Ramos (cell line): Measurements from ENCODE around the gene MAPK11.

Experiments
- in situ Hi-C: fragments of 300-500 bp; cut with MboI; formaldehyde crosslinking; loops from one replicate; pipeline ENCODE4 v1.14.3; 2022; ENCODE audit warnings: low sequenced_read_pairs; ENCODE audit not compliant: unreplicated experiment

Gene MAPK11

DNA sequence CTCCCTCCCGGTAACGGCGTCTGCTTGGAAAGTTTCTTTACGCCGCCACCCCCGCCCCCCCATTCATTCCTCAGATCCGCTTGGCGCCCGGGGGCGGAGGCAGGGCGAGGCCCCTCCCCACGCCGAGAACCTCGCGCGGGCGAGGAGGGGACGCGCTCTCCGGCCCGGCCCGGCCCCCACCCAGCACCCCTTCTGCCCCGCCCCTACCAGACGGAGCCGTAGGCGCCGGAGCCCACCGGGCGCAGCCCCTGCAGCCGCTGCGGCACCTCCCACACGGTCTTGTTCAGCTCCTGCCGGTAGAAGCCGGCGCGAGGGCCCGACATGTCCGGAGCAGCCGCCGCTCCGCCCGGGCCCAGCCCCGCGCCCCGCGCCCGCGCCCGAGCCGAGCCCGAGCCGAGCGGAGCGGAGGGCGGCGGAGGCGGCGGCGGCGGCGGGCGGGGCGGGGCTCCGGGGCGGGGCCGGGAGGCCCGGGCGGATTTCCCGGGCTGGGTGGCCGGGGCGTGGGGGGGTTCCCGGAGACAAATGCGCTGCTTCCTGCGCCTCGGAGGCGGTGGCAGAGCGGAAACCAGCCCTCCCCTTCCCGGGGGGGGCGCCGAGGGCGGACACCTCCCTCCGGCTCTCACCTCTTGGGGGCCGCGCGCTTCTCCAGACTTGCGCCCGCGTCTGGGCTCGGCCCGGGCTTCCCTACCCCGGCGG is at the start of gene MAPK11:
Gene MAPK11, minus strand, starts transcription at position 411 of the 696 bp plus-strand sequence. Its CDS starts 88 bp downstream, at position 323.
- in situ Hi-C loops: no loop called here

GRCh38 chr22:50319503-50319951 is 49.3 kb upstream of the MAPK11 start:
- in situ Hi-C loops: no loop called here

DNA sequence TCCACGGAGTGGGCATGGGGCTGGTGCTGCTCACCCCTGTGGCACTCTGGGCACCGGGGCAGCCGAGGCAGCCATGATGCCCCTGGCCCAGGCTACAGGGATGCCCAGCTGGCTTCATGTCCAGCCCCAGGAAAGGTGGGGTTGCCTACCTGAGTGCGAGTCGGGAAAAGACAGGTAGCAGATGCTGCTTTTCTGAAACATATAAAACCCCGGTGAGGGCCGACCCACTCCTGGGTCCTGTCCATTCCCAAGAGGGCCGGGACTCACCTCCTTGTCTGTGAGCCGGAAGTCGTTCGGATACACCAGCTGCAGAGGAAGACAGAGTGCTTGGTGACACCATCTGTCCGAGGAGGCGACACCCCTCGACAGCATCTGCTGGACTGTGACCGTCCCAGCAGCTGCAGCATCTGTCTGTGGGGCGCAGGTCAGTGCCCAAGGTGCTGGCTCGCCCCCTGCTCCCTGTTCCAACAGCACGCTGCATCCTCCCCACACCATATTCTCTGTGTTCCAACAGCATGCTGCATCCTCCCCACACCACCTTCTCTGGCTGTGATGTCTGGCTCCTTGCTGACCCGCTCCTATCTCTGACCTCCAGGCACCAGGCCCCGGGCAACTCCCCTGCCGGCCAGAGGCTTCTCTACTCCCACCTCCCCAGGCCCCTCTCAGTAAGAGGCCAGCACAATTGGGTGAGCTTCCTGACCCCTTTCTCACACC is 48.7 kb upstream of the MAPK11 start:
- in situ Hi-C loops: no loop called here

DNA sequence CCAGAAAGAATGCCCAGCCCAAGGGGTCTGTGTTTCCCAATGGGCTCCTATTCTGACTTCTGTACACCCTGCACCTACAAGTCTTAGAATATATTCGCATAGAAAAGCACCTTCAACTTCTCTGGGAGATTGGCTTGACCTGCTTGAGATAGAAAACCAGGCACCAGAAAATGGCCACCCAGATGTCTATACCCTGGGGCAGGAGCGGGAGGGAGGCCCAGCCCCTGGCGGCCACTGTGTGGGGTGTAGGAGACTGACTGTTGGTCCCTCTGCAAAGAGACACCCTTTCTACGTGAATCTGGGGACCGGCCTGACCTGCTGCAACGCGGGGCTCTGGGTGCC is 48.1 kb upstream of the MAPK11 start:
- in situ Hi-C loops: no loop called here

GRCh38 chr22:50317674-50318073 is 47.5 kb upstream of the MAPK11 start:
- in situ Hi-C loops: no loop called here

- in situ Hi-C loops: no loop called here
Observed at GRCh38 chr22:50317178-50317577, 47.0 kb upstream of the MAPK11 start.

DNA sequence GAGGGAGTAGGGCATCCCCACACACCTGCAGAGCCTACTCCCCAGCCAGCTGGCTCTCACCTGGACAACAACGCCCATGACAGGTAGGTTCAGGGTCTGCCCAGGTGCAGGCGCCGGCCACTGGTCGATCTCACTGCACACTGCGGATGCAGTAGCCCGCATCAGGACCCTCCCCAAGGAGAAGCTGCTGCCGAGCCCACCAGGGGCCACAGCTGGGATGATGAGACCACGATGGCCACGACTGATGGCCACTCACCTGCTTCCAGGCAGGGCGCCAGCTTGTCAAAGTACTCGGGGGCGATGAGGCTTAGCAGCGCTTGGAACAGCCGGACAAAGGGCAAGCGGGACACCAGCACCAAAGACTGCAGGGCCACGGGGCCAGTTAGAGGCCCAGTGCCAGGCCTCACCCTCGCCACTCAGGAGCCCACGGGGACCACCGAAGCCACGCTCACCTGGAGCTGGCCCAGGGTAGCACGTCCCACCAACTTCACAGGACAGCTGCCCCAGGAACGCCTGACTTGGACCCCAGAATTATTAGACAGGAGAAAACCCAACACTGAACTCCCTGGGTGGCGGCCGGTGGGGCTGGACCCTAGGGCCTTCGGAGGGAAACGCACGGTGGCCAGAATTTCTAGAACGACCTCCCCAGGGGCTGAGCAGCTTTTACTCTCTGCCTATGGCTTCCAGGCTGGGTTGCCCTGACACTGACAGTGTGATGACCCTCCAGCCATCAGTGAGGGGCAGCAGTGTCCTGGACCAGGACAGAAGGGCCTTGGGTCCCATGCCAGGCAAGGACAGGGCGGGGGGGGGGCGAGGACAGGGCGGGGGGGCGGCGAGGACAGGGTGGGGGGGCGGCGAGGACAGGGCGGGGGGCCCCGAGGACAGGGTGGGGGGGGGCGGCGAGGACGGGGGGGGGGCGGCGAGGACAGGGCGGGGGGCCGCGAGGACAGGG is 46.2 kb upstream of the MAPK11 start:
- in situ Hi-C loops: no loop called here

DNA sequence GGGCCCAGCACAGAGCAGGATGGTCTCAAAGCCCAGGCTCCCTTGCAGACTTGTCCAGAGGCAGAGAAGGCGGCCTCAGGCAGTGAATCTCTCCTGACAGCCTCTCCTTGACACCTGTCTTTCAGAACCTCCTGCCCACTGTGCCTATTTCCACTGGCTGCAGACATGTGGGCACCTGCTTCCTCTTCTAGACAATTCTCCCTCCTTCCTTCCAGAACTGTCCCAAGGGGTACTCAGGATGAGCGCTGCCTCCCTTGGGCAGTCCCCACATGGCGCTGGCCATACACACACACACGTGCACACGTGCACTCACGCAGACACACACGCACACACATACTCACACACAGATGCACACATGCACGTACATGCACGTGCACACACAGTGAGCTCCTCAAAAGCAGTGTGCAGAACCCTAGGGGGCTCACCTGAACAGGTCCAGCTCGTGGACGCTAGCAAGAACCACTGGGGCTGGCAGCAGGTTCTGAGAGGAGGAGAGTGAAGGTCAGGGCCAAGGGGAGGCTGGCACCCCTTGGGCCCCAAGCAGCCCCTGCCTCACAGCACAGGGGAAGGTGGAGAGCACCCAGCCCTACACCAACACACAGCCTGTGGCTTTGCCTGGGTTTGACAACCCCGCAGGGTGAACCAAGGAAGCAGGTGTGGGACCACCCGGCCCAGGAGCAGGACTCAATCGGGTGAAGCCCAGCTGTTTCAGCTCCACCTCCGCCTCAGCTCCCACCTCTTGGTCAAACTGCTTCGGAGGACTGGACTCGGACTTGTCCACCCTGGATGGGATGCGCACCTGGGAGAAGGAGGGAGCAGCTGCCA is 45.3 kb upstream of the MAPK11 start:
- in situ Hi-C loops: no loop called here

DNA sequence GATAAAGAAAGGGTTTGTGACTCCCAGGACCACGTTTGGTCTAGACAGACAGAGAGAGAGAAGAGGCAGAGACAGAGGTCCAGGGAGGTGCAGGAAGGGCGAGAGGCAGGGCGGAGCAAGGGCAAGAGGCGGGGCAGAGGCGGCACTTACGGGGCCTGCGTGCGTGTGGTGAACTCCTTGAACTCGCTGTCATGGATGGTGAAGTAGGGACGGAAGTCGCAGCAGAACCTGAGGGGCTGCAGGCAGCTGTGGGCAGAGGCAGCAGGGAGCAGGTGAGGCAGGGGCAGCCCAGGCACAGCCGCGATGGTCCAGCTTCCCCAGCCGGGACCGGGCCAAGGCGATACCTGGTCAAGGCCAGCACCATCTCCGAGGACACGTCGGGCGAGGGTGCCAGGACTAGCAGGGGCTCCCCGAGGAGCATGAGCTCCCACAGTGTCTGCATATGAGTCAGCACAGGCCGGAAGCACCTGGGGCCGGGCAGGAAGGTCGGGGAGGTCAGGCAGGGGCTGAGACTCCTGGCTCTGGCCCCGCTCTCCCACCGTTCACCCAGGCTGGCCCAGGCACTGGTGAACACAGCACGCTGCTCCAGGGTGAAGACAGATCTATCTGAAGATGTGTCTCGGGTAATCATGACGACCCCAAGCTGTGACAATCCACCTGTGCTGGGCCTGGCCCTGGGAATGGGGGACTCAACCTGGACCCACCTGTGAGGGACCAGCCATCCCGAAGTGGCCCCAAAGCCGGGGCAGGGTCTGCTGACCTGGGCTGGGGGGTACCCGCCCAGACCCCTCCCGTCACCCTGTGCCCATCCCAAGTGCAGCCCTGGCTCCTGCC is 44.5 kb upstream of the MAPK11 start:
- in situ Hi-C loops: no loop called here

GRCh38 chr22:50314081-50314454 is 43.9 kb upstream of the MAPK11 start:
- in situ Hi-C loops: no loop called here

- in situ Hi-C loops: no loop called here
Observed at GRCh38 chr22:50313600-50313999, 43.4 kb upstream of the MAPK11 start.

GRCh38 chr22:50313021-50313420 is 42.8 kb upstream of the MAPK11 start:
- in situ Hi-C loops: no loop called here

DNA sequence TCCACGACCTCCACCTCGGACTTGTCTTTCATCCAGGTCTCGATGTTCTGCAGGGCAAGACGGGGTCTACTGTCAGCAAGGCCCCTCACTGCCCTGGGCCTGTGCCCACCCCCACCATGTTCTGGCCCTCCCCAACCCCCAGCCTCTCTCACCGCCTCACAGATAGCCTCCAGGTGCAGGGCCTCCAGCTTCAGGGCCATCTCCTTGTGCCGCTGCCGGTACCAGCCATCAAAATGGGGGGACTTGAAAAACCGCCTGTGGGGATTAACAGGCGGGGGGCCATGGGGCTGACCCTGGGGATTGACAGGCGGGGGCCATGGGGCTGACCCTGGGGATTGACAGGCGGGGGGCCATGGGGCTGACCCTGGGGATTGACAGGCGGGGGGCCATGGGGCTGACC is 42.2 kb upstream of the MAPK11 start:
- in situ Hi-C loops: no loop called here

DNA sequence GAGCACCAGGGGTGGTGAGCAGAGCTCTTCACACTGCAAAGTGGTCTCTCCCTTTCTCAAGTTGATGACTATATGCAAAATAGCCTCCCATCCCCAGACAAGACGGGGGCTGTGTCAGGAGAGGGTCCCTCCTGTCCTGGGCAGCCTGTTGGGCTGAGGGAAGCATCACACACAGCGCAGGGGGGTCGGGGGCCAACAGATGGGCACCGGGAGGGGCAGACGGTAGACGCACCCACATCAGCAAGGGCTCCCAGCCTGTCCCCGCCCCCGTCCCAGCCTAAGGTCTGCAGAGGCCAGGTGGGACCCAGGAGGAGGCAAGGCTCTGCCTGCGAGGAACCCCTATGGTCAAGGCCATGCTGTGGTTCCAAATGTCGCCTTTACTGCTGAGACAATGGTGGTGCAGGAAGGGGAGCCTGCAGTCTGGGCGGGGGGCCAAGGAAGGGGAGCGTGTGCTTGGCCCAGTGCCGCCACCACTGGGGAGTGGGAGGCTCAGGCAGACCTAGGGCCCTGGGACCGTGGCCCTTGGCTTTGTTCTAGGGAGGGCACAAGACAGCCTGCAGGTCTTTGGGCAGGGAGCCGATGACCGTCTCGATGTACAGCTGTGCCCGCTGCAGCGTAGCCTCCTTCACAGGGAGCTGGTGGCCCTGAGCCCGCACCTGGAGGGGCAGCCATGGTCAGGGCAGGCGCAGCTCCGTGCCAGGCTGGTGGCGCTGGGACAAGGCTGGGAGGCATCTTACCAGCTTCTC is 41.6 kb upstream of the MAPK11 start:
- in situ Hi-C loops: no loop called here

DNA sequence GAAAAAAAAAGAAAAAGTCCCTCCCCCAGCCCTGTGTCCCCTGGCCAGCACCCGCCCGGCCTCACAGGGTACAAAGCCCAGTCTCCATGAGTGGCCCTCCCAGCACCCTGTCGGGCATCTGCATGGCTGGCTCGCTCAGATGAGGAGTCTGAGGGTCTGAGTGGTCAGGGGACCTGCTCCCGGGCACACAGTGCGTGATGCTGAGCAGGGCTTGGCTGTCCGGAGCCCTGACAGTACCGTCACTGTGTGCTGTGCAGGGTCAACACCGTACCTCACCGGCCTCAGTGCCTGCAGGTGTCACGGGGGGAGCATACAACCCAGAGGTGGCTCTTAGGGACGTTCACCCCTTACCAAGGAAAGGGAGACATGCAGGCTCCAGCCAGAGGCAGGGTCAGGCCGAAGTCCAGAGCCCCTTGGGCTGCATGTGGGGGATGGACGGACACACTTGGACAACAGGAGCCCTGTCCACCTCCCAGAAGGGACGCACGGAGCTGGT is 40.8 kb upstream of the MAPK11 start:
- in situ Hi-C loops: no loop called here

- in situ Hi-C loops: no loop called here
Observed at GRCh38 chr22:50310031-50310722, 40.0 kb upstream of the MAPK11 start.

- in situ Hi-C loops: no loop called here
Observed at GRCh38 chr22:50309601-50309991, 39.4 kb upstream of the MAPK11 start.
